Measurements from ENCODE around the gene PIK3AP1. TPM values are rescaled to one million over a fixed set of nuclear protein-coding genes. Genes with fewer than 3 reads are reported as not detected.

Gene PIK3AP1
- total and polyA plus RNA-seq, 10 of the 15 experiments (the other 5 are each of a cell fraction or from before 2014, with no cell fraction given) = 26.2 to 306 (median 119) TPM

DNA sequence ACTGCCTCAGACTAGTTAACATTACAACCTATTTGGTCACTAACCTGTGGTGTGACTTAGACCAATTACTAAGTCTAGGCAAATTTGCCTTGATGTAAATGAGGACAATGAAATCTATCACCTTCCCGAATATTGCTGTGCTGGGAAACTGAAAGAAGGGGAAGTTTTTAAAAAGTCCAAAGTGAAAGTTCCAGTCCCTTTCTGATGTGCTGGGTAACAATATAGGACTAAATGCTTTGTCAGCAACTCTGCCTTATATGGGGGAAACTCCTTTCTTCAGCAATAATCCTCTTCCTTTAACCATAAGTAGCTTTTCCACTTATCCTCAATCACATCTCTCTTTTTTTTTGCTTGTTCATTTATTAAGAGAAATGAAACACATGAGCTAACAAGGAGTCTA is 3.9 kb downstream of the PIK3AP1 start (continued):
- no peak for TF ChIP-seq ZBTB40 (IDR thresholded peaks at IDR 0.05; ENCODE audit: borderline replicate concordance)
- 0 out of 2 replicates have a peak, but pooled peaks have one; percentile 31 for TF ChIP-seq PAX8 (IDR thresholded peaks at IDR 0.05)
- peak in 1 of 2 experiments; percentile 28; a peak in 1 of 4 replicates for TF ChIP-seq IKZF2 (IDR thresholded peaks at IDR 0.05)

GRCh38 chr10:96714746-96715255 is 5.5 kb downstream of the PIK3AP1 start:
- H3K36me3 ChIP-seq (ENCODE audit: control insufficient read depth in 2 of 2, insufficient read depth in 2 of 2, low read length in 1 of 2) = no peaks in the 10 kb centered on the region; a peak in 2 of 4 replicates
- peaks cover 32% of the 10 kb centered on the region for H3K4me1 ChIP-seq (ENCODE audit: control insufficient read depth, insufficient read depth, low read length)
- WGBS (ENCODE audit: insufficient coverage, insufficient replicate concordance, low lambda C conversion rate, missing lambda C conversion rate) = 75% methylated on average over 2 of the region's 2 CpGs
- H3K4me2 ChIP-seq (ENCODE audit: control insufficient read depth, insufficient read depth) = peak overlapping the region; percentile 36
- no peaks in the 10 kb centered on the region for H4K20me1 ChIP-seq (ENCODE audit: control insufficient read depth, insufficient read depth)
- peak overlapping the region; percentile 11; the same call in 1 of the 2 replicates for H3K27ac ChIP-seq (ENCODE audit: control insufficient read depth, insufficient read depth)
- no TSS peak for BruUV-seq (replicated peaks)
- ChIA-PET POLR2A (interaction anchor here (1.1 to 2.2 kb wide), 3 partner anchors 12 to 16 kb away, joined by 3 to 7 read pairs (median 3); no protein-coding TSS in a partner anchor), SMC1A (ENCODE audit: uncharacterized antibody, unreplicated experiment) (interaction anchor here (0.6 kb wide), 1 partner anchor 74 kb away, joined by 3 read pairs; no protein-coding TSS in a partner anchor), RAD21 (ENCODE audit: unreplicated experiment) (interaction anchor here (1.8 to 2.1 kb wide), 2 partner anchors 10 to 43 kb away, joined by 5 to 11 read pairs; no protein-coding TSS in a partner anchor), CTCF (interaction anchor here (1.1 kb wide), 1 partner anchor 73 kb away, joined by 4 read pairs; no protein-coding TSS in a partner anchor)
- H3K27me3 ChIP-seq (replicated peaks in 1 of 2; ENCODE audit: control insufficient read depth in 2 of 2, insufficient read depth in 2 of 2, low read length in 1 of 2) = no peaks in the 10 kb centered on the region
- peaks cover 68% of the 10 kb centered on the region for H3K79me2 ChIP-seq (ENCODE audit: control insufficient read depth, insufficient read depth, low read length)
- FAIRE-seq = no peak
- H3K4me3 ChIP-seq = no peak overlapping the region
- in situ Hi-C loops (cut with MboI) = loop anchor here (10.0 kb wide), 1 partner anchor 70 kb away; no protein-coding TSS in a partner anchor
- no peak for ATAC-seq
- H2AFZ ChIP-seq (ENCODE audit: control insufficient read depth, low read depth, low read length) = no peak overlapping the region
- no peak overlapping the region for H3K9ac ChIP-seq (ENCODE audit: control insufficient read depth, insufficient read depth, low read length)
- no peak for DNase-seq (ENCODE audit: low read depth, low spot score)
- intact Hi-C loops (cut with micrococcal nuclease; ENCODE audit: unreplicated experiment) = loop anchor here (10.0 kb wide), 1 partner anchor 130 kb away; the partner anchor contains the start of gene TM9SF3
- H3K9me3 ChIP-seq (replicated peaks; ENCODE audit: control insufficient read depth, insufficient read depth, low read length) = no peaks in the 10 kb centered on the region
- TF ChIP-seq MEF2A (IDR thresholded peaks at IDR 0.05; ENCODE audit: insufficient read depth, low read depth, low read length) (no peak), SREBF1 (IDR thresholded peaks at IDR 0.05; ENCODE audit: low read length) (no peak), NR2F1 (conservative IDR thresholded peaks at IDR 0.05) (no peak), TBL1XR1 (IDR thresholded peaks at IDR 0.05; ENCODE audit: low read depth, low read length) (no peak), POLR2A (IDR thresholded peaks at IDR 0.05; ENCODE audit: low read depth, low read length) (no peak), TAF1 (IDR thresholded peaks at IDR 0.05; ENCODE audit: borderline replicate concordance, low read depth, low read length) (no peak), HDAC2 (IDR thresholded peaks at IDR 0.05) (no peak), CEBPB (IDR thresholded peaks at IDR 0.05; ENCODE audit: borderline replicate concordance in 1 of 2, low read depth in 2 of 2, low read length in 2 of 2) (no peak), SMAD5 (IDR thresholded peaks at IDR 0.05; ENCODE audit: low read depth) (no peak)
- TF ChIP-seq, protein P1, sequence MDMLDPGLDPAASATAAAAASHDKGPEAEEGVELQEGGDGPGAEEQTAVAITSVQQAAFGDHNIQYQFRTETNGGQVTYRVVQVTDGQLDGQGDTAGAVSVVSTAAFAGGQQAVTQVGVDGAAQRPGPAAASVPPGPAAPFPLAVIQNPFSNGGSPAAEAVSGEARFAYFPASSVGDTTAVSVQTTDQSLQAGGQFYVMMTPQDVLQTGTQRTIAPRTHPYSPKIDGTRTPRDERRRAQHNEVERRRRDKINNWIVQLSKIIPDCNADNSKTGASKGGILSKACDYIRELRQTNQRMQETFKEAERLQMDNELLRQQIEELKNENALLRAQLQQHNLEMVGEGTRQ (IDR thresholded peaks at IDR 0.05; ENCODE audit: borderline replicate concordance, low read depth, low read length) = no peak
- TF ChIP-seq, protein P2, sequence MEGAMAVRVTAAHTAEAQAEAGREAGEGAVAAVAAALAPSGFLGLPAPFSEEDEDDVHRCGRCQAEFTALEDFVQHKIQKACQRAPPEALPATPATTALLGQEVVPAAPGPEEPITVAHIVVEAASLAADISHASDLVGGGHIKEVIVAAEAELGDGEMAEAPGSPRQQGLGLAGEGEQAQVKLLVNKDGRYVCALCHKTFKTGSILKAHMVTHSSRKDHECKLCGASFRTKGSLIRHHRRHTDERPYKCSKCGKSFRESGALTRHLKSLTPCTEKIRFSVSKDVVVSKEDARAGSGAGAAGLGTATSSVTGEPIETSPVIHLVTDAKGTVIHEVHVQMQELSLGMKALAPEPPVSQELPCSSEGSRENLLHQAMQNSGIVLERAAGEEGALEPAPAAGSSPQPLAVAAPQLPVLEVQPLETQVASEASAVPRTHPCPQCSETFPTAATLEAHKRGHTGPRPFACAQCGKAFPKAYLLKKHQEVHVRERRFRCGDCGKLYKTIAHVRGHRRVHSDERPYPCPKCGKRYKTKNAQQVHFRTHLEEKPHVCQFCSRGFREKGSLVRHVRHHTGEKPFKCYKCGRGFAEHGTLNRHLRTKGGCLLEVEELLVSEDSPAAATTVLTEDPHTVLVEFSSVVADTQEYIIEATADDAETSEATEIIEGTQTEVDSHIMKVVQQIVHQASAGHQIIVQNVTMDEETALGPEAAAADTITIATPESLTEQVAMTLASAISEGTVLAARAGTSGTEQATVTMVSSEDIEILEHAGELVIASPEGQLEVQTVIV (IDR thresholded peaks at IDR 0.05; ENCODE audit: borderline replicate concordance, partially characterized antibody) = no peak

All from GM12878 (cell line).